ENCODE measurements around the gene GEMIN5. TPM values are rescaled to one million over a fixed set of nuclear protein-coding genes. Genes with fewer than 3 reads are reported as not detected.

The GEMIN5 gene
- total and polyA plus RNA-seq, 2 experiments from 2014 or later, result 18.3 to 46.7 TPM

DNA sequence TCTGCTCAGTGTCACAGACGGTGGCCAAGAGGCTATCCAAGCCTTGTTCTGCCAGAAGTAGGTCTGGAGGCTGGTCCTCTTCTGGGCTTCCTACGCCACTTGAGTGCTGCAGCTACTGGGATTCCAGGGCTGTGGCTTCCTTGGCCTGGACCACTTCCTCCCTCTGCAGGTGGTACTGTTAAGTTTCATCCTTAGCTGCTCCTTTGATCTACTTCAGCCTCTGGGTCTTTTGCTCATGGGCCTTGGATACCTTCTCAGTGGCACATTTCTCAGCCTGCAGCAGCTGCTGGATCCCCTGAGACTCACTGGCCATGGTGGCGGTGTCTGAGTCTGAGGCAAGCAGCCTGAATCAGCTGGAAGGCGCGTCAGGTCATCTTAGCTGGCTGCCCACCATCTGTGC, 69.3 kb downstream of the GEMIN5 start:
- H3K27ac Mint-ChIP-seq, result no peak overlapping the region; the same call in 1 of the 2 replicates
- H3K4me3 Mint-ChIP-seq, result no peak overlapping the region
- Histone ChIP-seq H3K36me3 (ENCODE audit: insufficient read depth) (peaks cover 56% of the 10 kb centered on the region), H3K4me2 (no peak overlapping the region), H3F3A (replicated peaks; ENCODE audit: low read depth) (0 out of 2 replicates have a peak, but pooled peaks cover 14% of the 10 kb centered on the region), H3K4me3 (no peak overlapping the region), H3K79me2 (replicated peaks; ENCODE audit: insufficient read depth) (peaks cover 28% of the 10 kb centered on the region), H4K20me1 (replicated peaks; ENCODE audit: insufficient read depth) (peaks cover 7% of the 10 kb centered on the region; the same call in 1 of the 2 replicates), H3K27me3 (ENCODE audit: insufficient read depth) (no peaks in the 10 kb centered on the region), H3K4me1 (ENCODE audit: insufficient read depth) (no peaks in the 10 kb centered on the region), H2AFZ (no peak overlapping the region), H3K27ac (ENCODE audit: low read depth) (no peak overlapping the region), H3K9me2 (ENCODE audit: insufficient read depth) (no peaks in the 10 kb centered on the region)
- H3K27me3 Mint-ChIP-seq (ENCODE audit: insufficient read depth, low read depth, poor library complexity), result peaks cover 5% of the 10 kb centered on the region
- H3K4me1 Mint-ChIP-seq, result no peaks in the 10 kb centered on the region
- H3K9me3 Mint-ChIP-seq, result no peaks in the 10 kb centered on the region
- peak; percentile 69 for DNase-seq (ENCODE audit: low spot score)
- TF ChIP-seq NANOG (IDR thresholded peaks at IDR 0.05; ENCODE audit: borderline replicate concordance) (no peak), EZH2 (IDR thresholded peaks at IDR 0.05; ENCODE audit: low read depth, unreplicated experiment) (no peak), JUNB (IDR thresholded peaks at IDR 0.05; ENCODE audit: unreplicated experiment) (no peak), POLR2AphosphoS5 (IDR thresholded peaks at IDR 0.05; ENCODE audit: low read depth) (no peak)
- TF ChIP-seq, protein P1, sequence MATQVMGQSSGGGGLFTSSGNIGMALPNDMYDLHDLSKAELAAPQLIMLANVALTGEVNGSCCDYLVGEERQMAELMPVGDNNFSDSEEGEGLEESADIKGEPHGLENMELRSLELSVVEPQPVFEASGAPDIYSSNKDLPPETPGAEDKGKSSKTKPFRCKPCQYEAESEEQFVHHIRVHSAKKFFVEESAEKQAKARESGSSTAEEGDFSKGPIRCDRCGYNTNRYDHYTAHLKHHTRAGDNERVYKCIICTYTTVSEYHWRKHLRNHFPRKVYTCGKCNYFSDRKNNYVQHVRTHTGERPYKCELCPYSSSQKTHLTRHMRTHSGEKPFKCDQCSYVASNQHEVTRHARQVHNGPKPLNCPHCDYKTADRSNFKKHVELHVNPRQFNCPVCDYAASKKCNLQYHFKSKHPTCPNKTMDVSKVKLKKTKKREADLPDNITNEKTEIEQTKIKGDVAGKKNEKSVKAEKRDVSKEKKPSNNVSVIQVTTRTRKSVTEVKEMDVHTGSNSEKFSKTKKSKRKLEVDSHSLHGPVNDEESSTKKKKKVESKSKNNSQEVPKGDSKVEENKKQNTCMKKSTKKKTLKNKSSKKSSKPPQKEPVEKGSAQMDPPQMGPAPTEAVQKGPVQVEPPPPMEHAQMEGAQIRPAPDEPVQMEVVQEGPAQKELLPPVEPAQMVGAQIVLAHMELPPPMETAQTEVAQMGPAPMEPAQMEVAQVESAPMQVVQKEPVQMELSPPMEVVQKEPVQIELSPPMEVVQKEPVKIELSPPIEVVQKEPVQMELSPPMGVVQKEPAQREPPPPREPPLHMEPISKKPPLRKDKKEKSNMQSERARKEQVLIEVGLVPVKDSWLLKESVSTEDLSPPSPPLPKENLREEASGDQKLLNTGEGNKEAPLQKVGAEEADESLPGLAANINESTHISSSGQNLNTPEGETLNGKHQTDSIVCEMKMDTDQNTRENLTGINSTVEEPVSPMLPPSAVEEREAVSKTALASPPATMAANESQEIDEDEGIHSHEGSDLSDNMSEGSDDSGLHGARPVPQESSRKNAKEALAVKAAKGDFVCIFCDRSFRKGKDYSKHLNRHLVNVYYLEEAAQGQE (IDR thresholded peaks at IDR 0.05; ENCODE audit: unreplicated experiment), result no peak
- TF ChIP-seq, protein P2, sequence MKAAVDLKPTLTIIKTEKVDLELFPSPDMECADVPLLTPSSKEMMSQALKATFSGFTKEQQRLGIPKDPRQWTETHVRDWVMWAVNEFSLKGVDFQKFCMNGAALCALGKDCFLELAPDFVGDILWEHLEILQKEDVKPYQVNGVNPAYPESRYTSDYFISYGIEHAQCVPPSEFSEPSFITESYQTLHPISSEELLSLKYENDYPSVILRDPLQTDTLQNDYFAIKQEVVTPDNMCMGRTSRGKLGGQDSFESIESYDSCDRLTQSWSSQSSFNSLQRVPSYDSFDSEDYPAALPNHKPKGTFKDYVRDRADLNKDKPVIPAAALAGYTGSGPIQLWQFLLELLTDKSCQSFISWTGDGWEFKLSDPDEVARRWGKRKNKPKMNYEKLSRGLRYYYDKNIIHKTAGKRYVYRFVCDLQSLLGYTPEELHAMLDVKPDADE (IDR thresholded peaks at IDR 0.05), result no peak
- TF ChIP-seq, protein P3, sequence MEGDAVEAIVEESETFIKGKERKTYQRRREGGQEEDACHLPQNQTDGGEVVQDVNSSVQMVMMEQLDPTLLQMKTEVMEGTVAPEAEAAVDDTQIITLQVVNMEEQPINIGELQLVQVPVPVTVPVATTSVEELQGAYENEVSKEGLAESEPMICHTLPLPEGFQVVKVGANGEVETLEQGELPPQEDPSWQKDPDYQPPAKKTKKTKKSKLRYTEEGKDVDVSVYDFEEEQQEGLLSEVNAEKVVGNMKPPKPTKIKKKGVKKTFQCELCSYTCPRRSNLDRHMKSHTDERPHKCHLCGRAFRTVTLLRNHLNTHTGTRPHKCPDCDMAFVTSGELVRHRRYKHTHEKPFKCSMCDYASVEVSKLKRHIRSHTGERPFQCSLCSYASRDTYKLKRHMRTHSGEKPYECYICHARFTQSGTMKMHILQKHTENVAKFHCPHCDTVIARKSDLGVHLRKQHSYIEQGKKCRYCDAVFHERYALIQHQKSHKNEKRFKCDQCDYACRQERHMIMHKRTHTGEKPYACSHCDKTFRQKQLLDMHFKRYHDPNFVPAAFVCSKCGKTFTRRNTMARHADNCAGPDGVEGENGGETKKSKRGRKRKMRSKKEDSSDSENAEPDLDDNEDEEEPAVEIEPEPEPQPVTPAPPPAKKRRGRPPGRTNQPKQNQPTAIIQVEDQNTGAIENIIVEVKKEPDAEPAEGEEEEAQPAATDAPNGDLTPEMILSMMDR (conservative IDR thresholded peaks at IDR 0.05; ENCODE audit: low read depth in 2 of 2), result peak; percentile 45 to 60
- H3K36me3 Mint-ChIP-seq (ENCODE audit: low read depth), result peaks cover 68% of the 10 kb centered on the region
- ATAC-seq, result peak; percentile 81

DNA sequence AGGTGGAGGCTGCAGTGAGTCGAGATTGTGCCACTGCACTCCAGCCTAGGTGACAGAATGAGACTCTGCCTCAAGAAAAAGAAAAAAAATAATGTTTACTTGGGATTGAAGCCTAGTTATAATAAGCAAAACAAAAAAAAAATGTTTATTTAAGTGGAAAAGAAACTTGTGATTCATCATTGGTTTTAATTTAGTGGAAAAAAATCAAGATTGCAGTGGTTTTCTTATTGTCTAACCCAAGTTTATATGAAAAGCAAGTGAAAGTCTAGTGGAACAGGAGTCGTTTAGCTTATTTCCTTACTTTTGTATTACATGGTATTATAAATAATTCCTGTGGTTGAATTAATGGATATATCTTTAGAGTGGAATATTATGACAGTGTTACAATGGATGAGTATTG, 71.2 kb downstream of the GEMIN5 start:
- Histone ChIP-seq H3K79me2 (replicated peaks; ENCODE audit: insufficient read depth) (peaks cover 46% of the 10 kb centered on the region), H3K4me2 (no peak overlapping the region), H3K9me2 (ENCODE audit: insufficient read depth) (no peaks in the 10 kb centered on the region), H2AFZ (no peak overlapping the region), H3K27ac (ENCODE audit: low read depth) (no peak overlapping the region), H3K27me3 (ENCODE audit: insufficient read depth) (no peaks in the 10 kb centered on the region), H3K36me3 (ENCODE audit: insufficient read depth) (peaks cover 49% of the 10 kb centered on the region), H3K4me1 (ENCODE audit: insufficient read depth) (no peaks in the 10 kb centered on the region), H4K20me1 (replicated peaks; ENCODE audit: insufficient read depth) (peaks cover 20% of the 10 kb centered on the region), H3K4me3 (no peak overlapping the region), H3F3A (replicated peaks; ENCODE audit: low read depth) (0 out of 2 replicates have a peak, but pooled peaks cover 14% of the 10 kb centered on the region)
- no peak overlapping the region for H3K4me3 Mint-ChIP-seq
- ATAC-seq (no peak), DNase-seq (ENCODE audit: low spot score) (no peak)
- peaks cover 5% of the 10 kb centered on the region for H3K27me3 Mint-ChIP-seq (ENCODE audit: insufficient read depth, low read depth, poor library complexity)
- peaks cover 60% of the 10 kb centered on the region for H3K36me3 Mint-ChIP-seq (ENCODE audit: low read depth)
- H3K4me1 Mint-ChIP-seq, result no peaks in the 10 kb centered on the region; the same call in 2 of the 3 replicates
- no peaks in the 10 kb centered on the region for H3K9me3 Mint-ChIP-seq
- no peak overlapping the region for H3K27ac Mint-ChIP-seq
- TF ChIP-seq CREB1 (CRISPR knock-in tag; IDR thresholded peaks at IDR 0.05; ENCODE audit: low read depth) (no peak), POLR2AphosphoS5 (IDR thresholded peaks at IDR 0.05; ENCODE audit: low read depth) (no peak), NANOG (IDR thresholded peaks at IDR 0.05; ENCODE audit: borderline replicate concordance) (no peak), ZNF331 (CRISPR knock-in tag; IDR thresholded peaks at IDR 0.05; ENCODE audit: low read depth) (no peak)

Measured in GM23338 (cell line).